Neutrophil (primary cell): ENCODE measurements around the gene SMIM20.

ENCODE experiments used
- H3K27ac ChIP-seq: fragments of 200-600 bp; sonication (generic); 2 replicates; pipeline ENCODE4 v1.5.1; 2016; ENCODE audit warnings: mild to moderate bottlenecking, moderate library complexity
- H3K27me3 ChIP-seq: fragments of 200-600 bp; sonication (generic); 2 replicates; pipeline ENCODE4 v1.6.0; 2016; ENCODE audit warnings: mild to moderate bottlenecking
- H3K36me3 ChIP-seq: fragments of 200-600 bp; sonication (generic); 2 replicates; pipeline ENCODE4 v1.5.1; 2017
- H3K4me1 ChIP-seq, 2 experiments: fragments of 200-600 bp in 1 of 2; sonication (generic) in 1 of 2; 1 replicate in 1 of 2; 2 replicates in 1 of 2; pipeline versions ENCODE4 v1.5.1 to v1.6.1; 2013 to 2016; ENCODE audit warnings: low read depth in 1 of 2, low read length in 1 of 2, mild to moderate bottlenecking in 1 of 2, moderate library complexity in 1 of 2; ENCODE audit not compliant: control insufficient read depth in 1 of 2, insufficient read depth in 1 of 2
- H3K4me3 ChIP-seq, 2 experiments: fragments of 200-600 bp in 1 of 2; sonication (generic) in 1 of 2; 1 replicate in 1 of 2; 2 replicates in 1 of 2; pipeline ENCODE4 v1.5.1; 2013 to 2016; ENCODE audit warnings: low read depth in 1 of 2, low read length in 1 of 2, mild to moderate bottlenecking in 1 of 2, moderate library complexity in 1 of 2
- H3K9me3 ChIP-seq: fragments of 200-600 bp; sonication (generic); 2 replicates; pipeline ENCODE4 v1.5.1; 2016
- TF ChIP-seq, protein P1 (sequence below): fragments of 200-600 bp; sonication (generic); IDR thresholded peaks from 2 replicates; pipeline ENCODE4 v1.5.1; 2016; ENCODE audit warnings: antibody characterized with exemption

Gene SMIM20

DNA sequence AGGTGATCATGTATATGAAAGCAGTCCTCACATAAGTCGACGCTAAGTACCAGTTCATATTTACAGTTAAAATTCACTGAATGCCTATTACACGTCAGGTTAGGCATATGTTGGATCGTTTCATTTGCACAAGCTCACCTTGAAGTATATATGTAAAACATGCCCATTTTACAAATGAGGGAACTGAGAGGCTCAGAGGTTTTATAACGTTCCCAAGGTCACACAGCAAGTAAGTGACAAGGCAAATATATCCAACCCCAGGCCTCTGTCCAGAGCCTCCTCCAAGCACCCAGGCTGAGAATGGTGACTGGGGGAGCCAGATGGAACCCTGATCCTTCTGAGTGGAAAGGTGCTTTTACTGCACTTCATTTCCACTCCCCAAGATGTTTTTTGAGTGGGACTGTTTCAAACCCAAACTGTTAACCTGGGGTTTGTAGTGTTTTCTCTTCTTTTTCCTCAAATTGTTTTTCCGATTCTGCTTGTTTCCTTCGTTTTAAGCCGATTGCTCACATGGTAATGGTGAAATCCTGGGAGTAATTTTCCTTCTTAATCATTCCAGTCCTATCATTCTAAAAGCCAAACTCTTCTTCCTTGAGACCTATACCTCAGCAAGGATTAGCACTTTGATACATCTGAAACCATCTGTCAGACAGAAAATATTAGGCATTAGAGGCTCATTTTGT lies 791 bp downstream of the SMIM20 start:
- H3K9me3 ChIP-seq = no peaks in the 10 kb centered on the region
- TF ChIP-seq, protein P1, sequence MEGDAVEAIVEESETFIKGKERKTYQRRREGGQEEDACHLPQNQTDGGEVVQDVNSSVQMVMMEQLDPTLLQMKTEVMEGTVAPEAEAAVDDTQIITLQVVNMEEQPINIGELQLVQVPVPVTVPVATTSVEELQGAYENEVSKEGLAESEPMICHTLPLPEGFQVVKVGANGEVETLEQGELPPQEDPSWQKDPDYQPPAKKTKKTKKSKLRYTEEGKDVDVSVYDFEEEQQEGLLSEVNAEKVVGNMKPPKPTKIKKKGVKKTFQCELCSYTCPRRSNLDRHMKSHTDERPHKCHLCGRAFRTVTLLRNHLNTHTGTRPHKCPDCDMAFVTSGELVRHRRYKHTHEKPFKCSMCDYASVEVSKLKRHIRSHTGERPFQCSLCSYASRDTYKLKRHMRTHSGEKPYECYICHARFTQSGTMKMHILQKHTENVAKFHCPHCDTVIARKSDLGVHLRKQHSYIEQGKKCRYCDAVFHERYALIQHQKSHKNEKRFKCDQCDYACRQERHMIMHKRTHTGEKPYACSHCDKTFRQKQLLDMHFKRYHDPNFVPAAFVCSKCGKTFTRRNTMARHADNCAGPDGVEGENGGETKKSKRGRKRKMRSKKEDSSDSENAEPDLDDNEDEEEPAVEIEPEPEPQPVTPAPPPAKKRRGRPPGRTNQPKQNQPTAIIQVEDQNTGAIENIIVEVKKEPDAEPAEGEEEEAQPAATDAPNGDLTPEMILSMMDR = no peak
- peak overlapping the region; percentile 87 to 89 for H3K4me3 ChIP-seq
- H3K27ac ChIP-seq = peak overlapping the region; percentile 89
- peaks cover 14 to 16% of the 10 kb centered on the region in 2 experiments for H3K4me1 ChIP-seq
- no peaks in the 10 kb centered on the region for H3K36me3 ChIP-seq
- peaks cover 17% of the 10 kb centered on the region for H3K27me3 ChIP-seq

DNA sequence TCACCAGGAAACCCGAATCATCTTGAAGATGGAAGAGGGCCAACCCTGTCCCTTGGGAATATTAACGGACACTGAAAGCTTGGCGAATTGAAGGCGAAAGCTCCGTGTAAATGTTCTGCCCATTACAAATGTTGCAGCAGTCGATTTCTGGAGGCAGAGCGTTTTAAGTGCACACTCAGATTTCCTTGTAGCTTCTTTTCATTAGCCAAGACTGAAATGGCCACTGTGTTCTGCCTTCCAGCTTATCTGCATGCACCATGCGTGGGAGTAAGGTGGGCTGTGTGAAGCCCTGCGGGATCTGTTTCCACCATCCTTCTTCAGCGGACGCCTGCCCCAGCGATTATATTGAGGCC lies 1.3 kb downstream of the SMIM20 start:
- Histone ChIP-seq H3K4me3 (no peak overlapping the region), H3K27ac (no peak overlapping the region), H3K27me3 (peaks cover 12% of the 10 kb centered on the region), H3K4me1 (peaks cover 14 to 16% of the 10 kb centered on the region in 2 experiments), H3K9me3 (no peaks in the 10 kb centered on the region), H3K36me3 (no peaks in the 10 kb centered on the region)
- TF ChIP-seq, protein P1 = no peak

DNA sequence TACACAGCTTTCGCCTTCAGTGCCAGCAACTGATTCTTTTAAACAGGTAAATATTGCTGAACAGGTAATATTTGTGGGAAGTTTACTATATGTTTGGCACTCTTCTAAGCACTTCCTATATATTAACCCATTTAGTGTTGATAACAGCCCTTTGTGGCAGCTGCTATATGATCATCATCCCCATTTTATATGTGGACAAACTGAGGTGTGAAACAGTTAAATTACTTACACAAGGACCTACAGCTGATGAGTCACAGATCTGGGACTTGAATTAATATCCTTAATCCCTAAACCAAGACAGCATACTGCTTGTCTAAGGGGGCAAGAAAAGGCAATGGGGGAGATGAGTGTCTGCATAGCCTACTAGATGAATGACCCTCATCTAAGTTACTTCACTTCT lies 2.9 kb downstream of the SMIM20 start:
- peaks cover 14 to 16% of the 10 kb centered on the region in 2 experiments for H3K4me1 ChIP-seq
- H3K27me3 ChIP-seq = no peaks in the 10 kb centered on the region
- H3K27ac ChIP-seq = no peak overlapping the region
- H3K9me3 ChIP-seq = no peaks in the 10 kb centered on the region
- TF ChIP-seq, protein P1 = no peak
- H3K36me3 ChIP-seq = no peaks in the 10 kb centered on the region
- H3K4me3 ChIP-seq = no peak overlapping the region

DNA sequence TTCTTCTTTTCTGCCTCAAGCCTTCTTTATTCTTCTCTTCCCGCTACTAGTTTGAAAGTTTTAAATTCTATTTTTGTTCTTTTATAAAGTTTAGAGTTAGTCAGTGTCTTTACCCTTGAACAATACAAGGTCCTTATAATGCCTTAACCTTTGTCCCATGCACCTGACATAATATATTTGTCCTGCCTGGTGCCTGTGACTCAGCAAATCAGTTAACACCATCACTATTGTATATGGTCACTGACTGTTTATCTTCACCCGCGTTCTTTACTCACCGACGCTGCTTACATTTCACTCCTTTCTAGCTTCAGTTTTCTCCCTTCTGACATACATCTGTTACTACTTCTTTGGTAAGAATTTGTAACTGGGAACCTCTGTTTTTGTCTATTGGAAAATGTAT lies 5.7 kb downstream of the SMIM20 start:
- no peak overlapping the region for H3K4me3 ChIP-seq
- no peaks in the 10 kb centered on the region for H3K9me3 ChIP-seq
- no peaks in the 10 kb centered on the region for H3K36me3 ChIP-seq
- peaks cover 2% of the 10 kb centered on the region in 2 experiments for H3K4me1 ChIP-seq
- H3K27ac ChIP-seq = no peak overlapping the region
- TF ChIP-seq, protein P1 = no peak
- H3K27me3 ChIP-seq = no peaks in the 10 kb centered on the region

DNA sequence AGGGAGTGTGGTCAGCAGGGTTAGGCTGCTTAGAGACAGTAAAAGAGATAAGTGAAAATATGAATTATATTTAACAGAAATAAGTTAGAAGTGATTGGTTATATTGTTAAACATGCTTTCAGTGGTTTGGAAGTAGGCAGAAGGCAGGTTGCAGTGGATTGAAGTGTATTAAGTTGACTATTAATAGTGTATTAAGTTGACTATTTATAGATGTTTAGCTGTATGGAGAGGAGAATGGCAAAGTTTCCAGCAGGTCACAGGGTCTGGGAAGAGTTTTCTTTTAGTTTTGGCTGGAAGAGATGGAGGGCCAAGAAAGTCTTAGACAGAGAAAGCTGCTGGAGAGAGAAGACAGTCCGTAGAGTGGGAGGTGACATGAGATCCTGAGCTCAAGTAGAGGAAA lies 7.9 kb downstream of the SMIM20 start:
- TF ChIP-seq, protein P1 = no peak
- no peaks in the 10 kb centered on the region for H3K27me3 ChIP-seq
- no peaks in the 10 kb centered on the region for H3K36me3 ChIP-seq
- H3K4me3 ChIP-seq = no peak overlapping the region
- H3K9me3 ChIP-seq = no peaks in the 10 kb centered on the region
- no peaks in the 10 kb centered on the region for H3K4me1 ChIP-seq
- no peak overlapping the region for H3K27ac ChIP-seq
